K562 (cell line): Measurements from ENCODE around the gene SPANXN5. TPM values are rescaled to one million over a fixed set of nuclear protein-coding genes. Genes with fewer than 3 reads are reported as not detected.

ENCODE experiments used
- ATAC-seq: fragments of 200-7000 bp; cut with Tn5 transposase; 3 replicates; pipeline ENCODE4 v1.9.1; 2020; ENCODE audit warnings: moderate library complexity
- BruUV-seq: library from RNA; stranded (reverse); fragments of 400-500 nt; replicated peaks from 2 replicates; lab custom pipeline; 2021; lab: Mats Ljungman, UMichigan
- CTCF ChIA-PET: fragments of 300-600 bp; formaldehyde crosslinking; extraction: SDS; loops from one replicate; lab custom pipeline; 2021; ENCODE audit warnings: low intra/inter-chr PET ratio; lab: Yijun Ruan, JAX
- POLR2A ChIA-PET: fragments of 300-600, 350-650 bp; sonication (Branson Sonifier 250); formaldehyde crosslinking; extraction: SDS; loops from one replicate; lab custom pipeline; 2021; ENCODE audit warnings: antibody characterized with exemption, inconsistent platforms; lab: Yijun Ruan, JAX
- DNase-seq, 4 experiments: peaks; one replicate each; pipeline versions ENCODE4 v3.0.0 to v3.0.0-alpha.2; 2011 to 2018; ENCODE audit warnings: low spot score in 3 of 4, mixed read lengths in 3 of 4; ENCODE audit errors: extremely low read depth in 1 of 4
- FAIRE-seq: peaks from 2 replicates; lab custom pipeline; 2011; peaks lifted over from hg19 to GRCh38; lab: Jason Lieb, UNC
- H2AFZ ChIP-seq: 2 replicates; pipeline ENCODE4 v1.6.0; 2011; ENCODE audit warnings: low read depth, low read length, control low read depth, inconsistent platforms
- H3K27ac ChIP-seq: fragments of 200-600 bp; 3 replicates; pipeline ENCODE4 v1.8.0; 2011; ENCODE audit warnings: low read depth, mild to moderate bottlenecking, control low read depth, inconsistent platforms, low read length, moderate library complexity, mixed read lengths; ENCODE audit errors: extremely low read depth
- H3K27me3 ChIP-seq, 2 experiments: fragments of 300-600 bp in 1 of 2; 2 replicates in 1 of 2; 3 replicates in 1 of 2; pipeline versions ENCODE4 v1.6.0 to v1.8.0; 2011; ENCODE audit warnings: inconsistent platforms in 2 of 2, low read length in 2 of 2, mild to moderate bottlenecking in 1 of 2, mixed read lengths in 1 of 2, moderate library complexity in 1 of 2; ENCODE audit not compliant: control insufficient read depth in 2 of 2, insufficient read depth in 2 of 2
- H3K36me3 ChIP-seq: fragments of 300-600 bp; 3 replicates; pipeline ENCODE4 v1.8.0; 2011; ENCODE audit warnings: mild to moderate bottlenecking, low read length, inconsistent platforms; ENCODE audit not compliant: control insufficient read depth, insufficient read depth
- H3K4me1 ChIP-seq, 2 experiments: fragments of 200-600 bp in 1 of 2; replicated peaks in 1 of 2; 2 replicates in 1 of 2; 3 replicates in 1 of 2; pipeline versions ENCODE4 v1.5.1 to v1.8.0; 2011; ENCODE audit warnings: inconsistent platforms in 2 of 2, low read length in 2 of 2, mild to moderate bottlenecking in 1 of 2, mixed read lengths in 1 of 2, moderate library complexity in 1 of 2; ENCODE audit not compliant: control insufficient read depth in 2 of 2, insufficient read depth in 2 of 2
- H3K4me2 ChIP-seq: 2 replicates; pipeline ENCODE4 v1.6.1; 2011; ENCODE audit warnings: low read length, control low read depth, inconsistent platforms, mixed read lengths; ENCODE audit not compliant: insufficient read depth
- H3K4me3 ChIP-seq: fragments of 200-600 bp; sonication (generic), shearing (Covaris generic); 2 replicates; pipeline ENCODE4 v1.5.1; 2016; ENCODE audit warnings: control low read depth, inconsistent platforms
- H3K79me2 ChIP-seq: fragments of 200-600 bp; 3 replicates; pipeline ENCODE4 v1.8.0; 2011; ENCODE audit warnings: low read length, inconsistent platforms; ENCODE audit not compliant: control insufficient read depth, insufficient read depth
- H3K9ac ChIP-seq, 2 experiments: 2 replicates each; pipeline versions ENCODE4 v1.6.0 to v1.6.1; 2011; ENCODE audit warnings: low read depth in 2 of 2, low read length in 2 of 2, control low read depth in 1 of 2, inconsistent platforms in 1 of 2, mild to moderate bottlenecking in 1 of 2, mixed read lengths in 1 of 2; ENCODE audit not compliant: insufficient read depth in 1 of 2
- H3K9me1 ChIP-seq: one replicate; pipeline ENCODE4 v1.6.0; 2011; ENCODE audit warnings: inconsistent platforms, mild to moderate bottlenecking, low read length, moderate library complexity; ENCODE audit not compliant: control insufficient read depth, insufficient read depth
- H3K9me3 ChIP-seq: replicated peaks from 2 replicates; pipeline ENCODE4 v1.5.1; 2011; ENCODE audit warnings: low read depth, low read length, inconsistent platforms; ENCODE audit not compliant: control insufficient read depth, insufficient read depth
- H4K20me1 ChIP-seq: replicated peaks from 2 replicates; pipeline ENCODE4 v1.6.1; 2011; ENCODE audit warnings: low read length, inconsistent platforms, mixed read lengths; ENCODE audit not compliant: control insufficient read depth, insufficient read depth
- C11orf30 ChIP-seq: fragments of 450-650 bp; IDR thresholded peaks from 2 replicates; pipeline ENCODE4 v1.6.1; 2016; ENCODE audit warnings: low read depth, mild to moderate bottlenecking
- EHMT2 ChIP-seq: fragments of 450-650 bp; IDR thresholded peaks from 2 replicates; pipeline ENCODE4 v1.6.1; 2018; ENCODE audit warnings: antibody characterized with exemption
- MAFG ChIP-seq: fragments of 450-650 bp; conservative IDR thresholded peaks from 2 replicates; pipeline ENCODE4 v1.6.1; 2016; ENCODE audit warnings: missing genetic modification characterization, missing compliant biosample characterization
- RBM25 ChIP-seq: fragments of 200-400 bp; formaldehyde crosslinking; IDR thresholded peaks from 2 replicates; pipeline ENCODE4 v1.6.1; 2018; ENCODE audit warnings: low read length, low read depth, moderate library complexity; ENCODE audit not compliant: severe bottlenecking
- RNF2 ChIP-seq: sonication (generic); IDR thresholded peaks from 2 replicates; pipeline ENCODE4 v1.6.1; 2016
- TEAD1 ChIP-seq, 2 experiments: fragments of 450-650 bp in 1 of 2; sonication (generic) in 1 of 2; formaldehyde crosslinking; IDR thresholded peaks; 2 replicates each; pipeline versions ENCODE4 v1.4.0 to v1.8.0; 2020 to 2022; ENCODE audit warnings: mild to moderate bottlenecking in 2 of 2, missing genetic modification reagents in 1 of 2
- ZNF507 ChIP-seq: conservative IDR thresholded peaks from 2 replicates; pipeline ENCODE4 v1.6.1; 2017; ENCODE audit warnings: missing genetic modification characterization, missing compliant biosample characterization
- ZNF780A ChIP-seq: fragments of 250-450 bp; sonication (Bioruptor Pico); IDR thresholded peaks from 2 replicates; pipeline ENCODE4 v1.5.0; 2021; ENCODE audit warnings: mild to moderate bottlenecking
- WGBS: fragments of 100-300 bp; shearing (Covaris generic); methylation state at CpG from one replicate; pipeline ENCODE4 v1.1.6; 2016; ENCODE audit warnings: low coverage, mixed read lengths; ENCODE audit not compliant: insufficient coverage; ENCODE audit errors: missing lambda C conversion rate; 5-methylcytosine and 5-hydroxymethylcytosine counted together
- in situ Hi-C: fragments of 300-500 bp; cut with MboI; formaldehyde crosslinking; loops from 4 replicates; pipeline ENCODE4 v1.15.0; 2018; ENCODE audit warnings: inconsistent platforms, mixed read lengths
- intact Hi-C: fragments of 100-400 bp; cut with micrococcal nuclease; formaldehyde crosslinking; loops from 2 replicates; pipeline ENCODE4 v1.14.2; 2022
- polyA plus RNA-seq, 8 experiments: library from polyadenylated mRNA; depleted of rRNA in 4 of 8; stranded (reverse) in 5 of 8; unstranded in 3 of 8; fragments of >200 nt; fragmentation: Nextera tagmentation in 2 of 8; fragmentation: Illumina TruSeq in 1 of 8; extraction: Ambion mirVana in 2 of 8; extraction: Trizol in 1 of 8; gene quantifications; 2 replicates each; pipeline versions ENCODE4 v1.2.1 to v1.2.3, GENCODE V29; 2011 to 2014; ENCODE audit warnings: inconsistent platforms in 1 of 8, missing spikeins in 1 of 8
- total RNA-seq, 7 experiments: library from RNA; depleted of rRNA in 6 of 7; stranded (reverse); fragments of >200 nt in 6 of 7; fragmentation: Illumina TruSeq in 2 of 7; extraction: Trizol in 2 of 7; gene quantifications; 2 replicates each; pipeline versions ENCODE4 v1.2.1 to v1.2.3, GENCODE V29; 2011 to 2021; ENCODE audit warnings: low replicate concordance in 1 of 7
- TF ChIP-seq, protein P1 (sequence below): sonication (generic); formaldehyde crosslinking; IDR thresholded peaks from 2 replicates; pipeline ENCODE4 v1.4.0; 2020; ENCODE audit warnings: mild to moderate bottlenecking, missing genetic modification reagents
- TF ChIP-seq, protein P2 (sequence below): sonication (generic); formaldehyde crosslinking; IDR thresholded peaks from 2 replicates; pipeline ENCODE4 v1.8.0; 2022; ENCODE audit warnings: missing genetic modification reagents, mild to moderate bottlenecking, moderate library complexity, borderline replicate concordance
- TF ChIP-seq, protein P3 (sequence below): sonication (generic); formaldehyde crosslinking; IDR thresholded peaks from 2 replicates; pipeline ENCODE4 v1.8.0; 2023; ENCODE audit warnings: mild to moderate bottlenecking, missing genetic modification reagents
- TF ChIP-seq, protein P4 (sequence below): fragments of 450-650 bp; formaldehyde crosslinking; IDR thresholded peaks from 2 replicates; pipeline ENCODE4 v1.4.0; 2020; ENCODE audit warnings: mild to moderate bottlenecking, moderate library complexity
- TF ChIP-seq, protein P5 (sequence below): sonication (generic); formaldehyde crosslinking; IDR thresholded peaks from 2 replicates; pipeline ENCODE4 v1.8.0; 2022; ENCODE audit warnings: mild to moderate bottlenecking, missing genetic modification reagents

The SPANXN5 gene
- total and polyA plus RNA-seq, 9 of the 15 experiments (the other 6 are each of a cell fraction or from before 2014, with no cell fraction given): not detected

DNA sequence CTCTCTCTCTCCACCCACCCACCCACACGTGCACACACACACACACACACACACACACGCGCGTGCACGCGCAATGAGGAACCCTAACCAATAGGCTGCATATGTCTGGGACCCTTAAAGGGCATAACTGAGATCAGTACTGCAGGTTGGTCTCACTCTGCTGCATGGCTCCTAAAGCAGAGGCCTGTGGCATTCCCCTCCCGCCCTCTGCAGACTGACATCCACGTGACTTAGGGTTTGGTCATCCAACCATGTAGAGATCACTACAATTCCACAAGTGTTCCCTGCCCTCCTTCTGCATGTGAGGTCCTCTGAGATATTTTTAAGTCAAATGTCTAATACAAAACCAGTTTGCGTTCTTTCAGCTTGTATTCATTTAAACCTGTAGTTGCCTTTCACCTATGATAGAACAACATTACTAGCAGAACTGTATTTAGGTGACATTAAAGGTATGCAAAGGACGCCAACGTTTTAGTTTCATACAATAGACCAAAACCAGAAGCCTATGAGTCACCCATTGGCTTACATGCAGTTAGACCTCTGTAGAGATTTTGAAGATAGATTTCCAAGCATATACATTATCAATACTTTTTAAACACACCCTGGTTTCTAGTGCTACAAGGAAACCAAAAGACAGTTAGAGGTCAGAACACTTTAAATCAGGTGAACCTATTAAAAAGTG lies 24.0 kb upstream of the SPANXN5 start (continued):
- TF ChIP-seq, protein P1, sequence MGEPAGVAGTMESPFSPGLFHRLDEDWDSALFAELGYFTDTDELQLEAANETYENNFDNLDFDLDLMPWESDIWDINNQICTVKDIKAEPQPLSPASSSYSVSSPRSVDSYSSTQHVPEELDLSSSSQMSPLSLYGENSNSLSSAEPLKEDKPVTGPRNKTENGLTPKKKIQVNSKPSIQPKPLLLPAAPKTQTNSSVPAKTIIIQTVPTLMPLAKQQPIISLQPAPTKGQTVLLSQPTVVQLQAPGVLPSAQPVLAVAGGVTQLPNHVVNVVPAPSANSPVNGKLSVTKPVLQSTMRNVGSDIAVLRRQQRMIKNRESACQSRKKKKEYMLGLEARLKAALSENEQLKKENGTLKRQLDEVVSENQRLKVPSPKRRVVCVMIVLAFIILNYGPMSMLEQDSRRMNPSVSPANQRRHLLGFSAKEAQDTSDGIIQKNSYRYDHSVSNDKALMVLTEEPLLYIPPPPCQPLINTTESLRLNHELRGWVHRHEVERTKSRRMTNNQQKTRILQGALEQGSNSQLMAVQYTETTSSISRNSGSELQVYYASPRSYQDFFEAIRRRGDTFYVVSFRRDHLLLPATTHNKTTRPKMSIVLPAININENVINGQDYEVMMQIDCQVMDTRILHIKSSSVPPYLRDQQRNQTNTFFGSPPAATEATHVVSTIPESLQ: no peak
- no peak for TF ChIP-seq ZNF780A (CRISPR knock-in tag)
- TF ChIP-seq, protein P2, sequence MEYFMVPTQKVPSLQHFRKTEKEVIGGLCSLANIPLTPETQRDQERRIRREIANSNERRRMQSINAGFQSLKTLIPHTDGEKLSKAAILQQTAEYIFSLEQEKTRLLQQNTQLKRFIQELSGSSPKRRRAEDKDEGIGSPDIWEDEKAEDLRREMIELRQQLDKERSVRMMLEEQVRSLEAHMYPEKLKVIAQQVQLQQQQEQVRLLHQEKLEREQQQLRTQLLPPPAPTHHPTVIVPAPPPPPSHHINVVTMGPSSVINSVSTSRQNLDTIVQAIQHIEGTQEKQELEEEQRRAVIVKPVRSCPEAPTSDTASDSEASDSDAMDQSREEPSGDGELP (CRISPR knock-in tag): no peak
- TF ChIP-seq RBM25: no peak
- TF ChIP-seq, all 486 proteins: peak for 0

DNA sequence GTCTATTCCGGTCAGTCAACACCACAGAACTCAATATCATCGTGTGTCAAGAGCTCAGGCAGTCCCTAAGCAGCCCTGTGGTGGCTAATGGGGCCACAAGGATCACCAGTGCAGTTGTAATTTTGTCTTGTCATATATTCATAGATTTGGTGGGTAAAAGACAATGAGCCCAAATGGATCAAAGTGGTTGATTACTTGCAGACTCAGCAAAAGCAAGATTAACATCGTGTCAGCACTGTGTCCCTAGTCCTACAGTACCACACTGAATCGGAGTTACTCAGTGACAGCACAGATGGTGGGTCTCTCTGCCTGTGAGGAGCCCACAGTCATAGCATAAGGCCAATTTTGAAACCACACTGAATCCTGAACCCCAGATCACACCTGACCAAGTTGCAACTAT lies 22.6 kb upstream of the SPANXN5 start:
- 0% methylated on average over 4 of the region's 4 CpGs for WGBS
- in situ Hi-C loops: no loop called here
- H4K20me1 ChIP-seq: no peaks in the 10 kb centered on the region
- H3K27ac ChIP-seq: no peak overlapping the region
- H3K4me3 ChIP-seq: no peak overlapping the region
- no peaks in the 10 kb centered on the region for H3K9me3 ChIP-seq
- no peaks in the 10 kb centered on the region for H3K79me2 ChIP-seq
- no peaks in the 10 kb centered on the region for H3K27me3 ChIP-seq
- ChIA-PET CTCF (no interaction called here), POLR2A (no interaction called here)
- intact Hi-C loops: no loop called here
- no peak overlapping the region for H3K4me2 ChIP-seq
- no peaks in the 10 kb centered on the region for H3K36me3 ChIP-seq
- ATAC-seq (no peak), FAIRE-seq (no peak), DNase-seq (no peak)
- H3K4me1 ChIP-seq: no peaks in the 10 kb centered on the region
- H3K9me1 ChIP-seq: no peaks in the 10 kb centered on the region
- H3K9ac ChIP-seq: no peak overlapping the region
- H2AFZ ChIP-seq: no peak overlapping the region
- no TSS peak for BruUV-seq
- TF ChIP-seq ZNF507: no peak
- TF ChIP-seq MAFG (tag): 0 out of 2 replicates have a peak, but pooled peaks have one; percentile 8
- TF ChIP-seq, protein P3, sequence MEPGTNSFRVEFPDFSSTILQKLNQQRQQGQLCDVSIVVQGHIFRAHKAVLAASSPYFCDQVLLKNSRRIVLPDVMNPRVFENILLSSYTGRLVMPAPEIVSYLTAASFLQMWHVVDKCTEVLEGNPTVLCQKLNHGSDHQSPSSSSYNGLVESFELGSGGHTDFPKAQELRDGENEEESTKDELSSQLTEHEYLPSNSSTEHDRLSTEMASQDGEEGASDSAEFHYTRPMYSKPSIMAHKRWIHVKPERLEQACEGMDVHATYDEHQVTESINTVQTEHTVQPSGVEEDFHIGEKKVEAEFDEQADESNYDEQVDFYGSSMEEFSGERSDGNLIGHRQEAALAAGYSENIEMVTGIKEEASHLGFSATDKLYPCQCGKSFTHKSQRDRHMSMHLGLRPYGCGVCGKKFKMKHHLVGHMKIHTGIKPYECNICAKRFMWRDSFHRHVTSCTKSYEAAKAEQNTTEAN (CRISPR knock-in tag): no peak
- TF ChIP-seq, protein P4, sequence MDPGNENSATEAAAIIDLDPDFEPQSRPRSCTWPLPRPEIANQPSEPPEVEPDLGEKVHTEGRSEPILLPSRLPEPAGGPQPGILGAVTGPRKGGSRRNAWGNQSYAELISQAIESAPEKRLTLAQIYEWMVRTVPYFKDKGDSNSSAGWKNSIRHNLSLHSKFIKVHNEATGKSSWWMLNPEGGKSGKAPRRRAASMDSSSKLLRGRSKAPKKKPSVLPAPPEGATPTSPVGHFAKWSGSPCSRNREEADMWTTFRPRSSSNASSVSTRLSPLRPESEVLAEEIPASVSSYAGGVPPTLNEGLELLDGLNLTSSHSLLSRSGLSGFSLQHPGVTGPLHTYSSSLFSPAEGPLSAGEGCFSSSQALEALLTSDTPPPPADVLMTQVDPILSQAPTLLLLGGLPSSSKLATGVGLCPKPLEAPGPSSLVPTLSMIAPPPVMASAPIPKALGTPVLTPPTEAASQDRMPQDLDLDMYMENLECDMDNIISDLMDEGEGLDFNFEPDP (CRISPR knock-in tag): no peak
- TF ChIP-seq C11orf30: peak; percentile 18; the same call in 1 of the 2 replicates
- no peak for TF ChIP-seq RNF2
- no peak for TF ChIP-seq TEAD1 (CRISPR knock-in tag; IDR thresholded peaks at IDR 0.05)
- TF ChIP-seq EHMT2: no peak
- TF ChIP-seq, protein P5, sequence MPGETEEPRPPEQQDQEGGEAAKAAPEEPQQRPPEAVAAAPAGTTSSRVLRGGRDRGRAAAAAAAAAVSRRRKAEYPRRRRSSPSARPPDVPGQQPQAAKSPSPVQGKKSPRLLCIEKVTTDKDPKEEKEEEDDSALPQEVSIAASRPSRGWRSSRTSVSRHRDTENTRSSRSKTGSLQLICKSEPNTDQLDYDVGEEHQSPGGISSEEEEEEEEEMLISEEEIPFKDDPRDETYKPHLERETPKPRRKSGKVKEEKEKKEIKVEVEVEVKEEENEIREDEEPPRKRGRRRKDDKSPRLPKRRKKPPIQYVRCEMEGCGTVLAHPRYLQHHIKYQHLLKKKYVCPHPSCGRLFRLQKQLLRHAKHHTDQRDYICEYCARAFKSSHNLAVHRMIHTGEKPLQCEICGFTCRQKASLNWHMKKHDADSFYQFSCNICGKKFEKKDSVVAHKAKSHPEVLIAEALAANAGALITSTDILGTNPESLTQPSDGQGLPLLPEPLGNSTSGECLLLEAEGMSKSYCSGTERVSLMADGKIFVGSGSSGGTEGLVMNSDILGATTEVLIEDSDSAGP (CRISPR knock-in tag): no peak
